SHP77 treated with DMSO at 0.1 percent for 48 hours (cell line): Measurements from ENCODE around the gene SYTL1.

Experiments
- DNase-seq: peaks from one replicate; lab custom pipeline; 2025; lab: John Stamatoyannopoulos, UW

The SYTL1 gene, protein sequence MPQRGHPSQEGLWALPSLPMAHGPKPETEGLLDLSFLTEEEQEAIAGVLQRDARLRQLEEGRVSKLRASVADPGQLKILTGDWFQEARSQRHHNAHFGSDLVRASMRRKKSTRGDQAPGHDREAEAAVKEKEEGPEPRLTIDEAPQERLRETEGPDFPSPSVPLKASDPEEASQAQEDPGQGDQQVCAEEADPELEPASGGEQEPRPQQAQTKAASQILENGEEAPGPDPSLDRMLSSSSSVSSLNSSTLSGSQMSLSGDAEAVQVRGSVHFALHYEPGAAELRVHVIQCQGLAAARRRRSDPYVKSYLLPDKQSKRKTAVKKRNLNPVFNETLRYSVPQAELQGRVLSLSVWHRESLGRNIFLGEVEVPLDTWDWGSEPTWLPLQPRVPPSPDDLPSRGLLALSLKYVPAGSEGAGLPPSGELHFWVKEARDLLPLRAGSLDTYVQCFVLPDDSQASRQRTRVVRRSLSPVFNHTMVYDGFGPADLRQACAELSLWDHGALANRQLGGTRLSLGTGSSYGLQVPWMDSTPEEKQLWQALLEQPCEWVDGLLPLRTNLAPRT

DNA sequence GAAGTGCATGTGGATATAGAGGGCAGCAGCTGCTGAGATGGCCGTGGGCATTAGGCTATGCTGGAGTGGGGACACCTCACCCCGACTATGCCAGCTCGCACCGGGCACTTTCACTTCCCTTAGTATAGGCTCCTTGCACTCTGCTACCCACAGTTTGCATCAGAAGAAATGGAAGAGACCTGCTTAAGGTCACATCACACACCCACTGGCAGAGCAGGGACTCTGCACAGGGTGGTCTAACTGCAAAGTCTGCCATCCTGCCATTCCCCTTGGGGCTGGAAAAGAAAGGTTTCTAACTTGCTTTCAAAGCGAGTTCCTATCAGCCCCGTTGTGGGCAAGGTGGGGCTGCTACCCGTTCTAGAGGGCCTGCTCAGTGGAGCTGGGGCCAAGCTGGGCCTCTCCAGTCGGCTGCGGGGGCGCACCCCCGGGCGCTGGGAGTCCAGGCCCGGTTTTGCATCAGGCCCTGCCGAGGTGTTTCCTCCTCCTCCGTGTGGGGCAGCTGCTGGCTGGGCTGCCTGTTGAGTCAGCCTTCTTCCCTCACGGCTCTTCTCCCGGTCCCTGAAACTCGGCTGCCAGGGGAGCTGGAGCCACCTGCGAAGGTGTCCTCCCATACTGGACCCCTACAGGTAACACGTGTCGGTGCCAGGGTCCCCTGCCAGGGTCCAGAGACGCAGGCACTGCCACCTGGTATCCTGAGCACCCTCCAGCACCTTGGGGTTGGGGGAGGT is at the start of gene SYTL1:
Gene SYTL1 (plus strand): TSS at position 498 of the 728 bp plus-strand sequence. CDS start 3,313 bp downstream, outside the sequence.
- peak; percentile 15 for DNase-seq

DNA sequence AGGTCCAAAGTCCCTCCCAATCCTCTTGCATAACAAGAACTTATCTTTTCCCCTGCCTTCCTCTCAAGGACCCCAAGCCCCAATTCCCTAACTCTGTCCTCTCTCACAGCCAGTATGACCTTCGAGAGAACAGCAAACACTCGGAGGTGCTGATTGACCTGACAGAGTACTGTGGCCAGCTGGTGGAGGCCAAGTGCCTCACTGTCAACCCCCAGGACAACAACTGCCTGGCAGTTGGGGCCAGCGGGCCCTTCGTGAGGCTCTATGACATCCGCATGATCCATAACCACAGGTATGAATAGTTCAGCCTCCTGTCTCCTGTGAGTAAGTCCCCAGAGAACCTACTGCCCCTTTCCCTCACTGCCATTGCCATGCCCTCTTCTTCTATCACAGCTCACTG is 49.7 kb upstream of the SYTL1 start:
- no peak for DNase-seq

GRCh38 chr1:27293915-27294314 is 47.9 kb upstream of the SYTL1 start:
- no peak for DNase-seq

DNA sequence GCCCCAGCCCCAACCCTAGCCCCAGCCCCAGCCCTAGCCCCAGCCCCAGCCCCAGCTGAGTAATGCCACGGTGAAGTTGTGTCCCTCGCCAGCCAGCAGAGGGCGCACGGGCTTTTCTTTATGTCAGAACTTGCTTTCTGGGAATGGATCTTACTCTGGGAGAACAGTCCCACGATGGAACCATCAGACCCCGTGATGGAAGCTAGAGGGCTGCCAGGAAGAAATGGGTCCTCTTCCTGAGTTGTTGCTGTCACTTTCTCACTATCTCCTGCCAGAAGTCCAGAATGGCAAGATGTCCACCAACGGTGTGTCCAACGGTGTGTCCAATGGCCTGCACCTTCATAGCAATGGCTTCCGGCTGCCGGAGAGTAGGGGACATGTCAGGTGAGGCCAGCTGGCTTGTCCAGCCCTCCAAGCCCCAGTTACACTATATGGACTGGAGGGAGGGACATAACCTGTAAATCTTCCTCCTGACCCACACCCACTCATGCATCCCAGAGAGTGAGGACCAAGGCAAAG is 45.0 kb upstream of the SYTL1 start:
- no peak for DNase-seq

DNA sequence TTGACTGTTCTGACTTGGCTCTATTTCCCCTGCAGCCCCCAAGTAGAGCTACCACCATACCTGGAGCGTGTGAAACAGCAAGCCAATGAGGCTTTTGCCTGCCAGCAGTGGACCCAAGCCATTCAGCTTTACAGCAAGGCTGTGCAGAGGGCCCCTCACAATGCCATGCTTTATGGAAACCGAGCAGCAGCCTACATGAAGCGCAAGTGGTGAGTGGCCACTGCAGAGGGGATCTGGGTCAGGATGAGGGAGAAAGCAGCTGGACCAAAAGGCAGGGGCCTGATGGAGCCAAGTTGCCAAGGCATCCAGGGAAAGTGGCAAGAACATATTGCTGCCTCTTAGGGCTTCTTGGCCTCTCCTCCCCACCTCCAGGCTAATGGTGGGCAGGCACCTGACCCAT is 43.9 kb upstream of the SYTL1 start:
- DNase-seq = no peak

GRCh38 chr1:27298632-27299384 is 43.0 kb upstream of the SYTL1 start:
- DNase-seq = no peak

GRCh38 chr1:27299385-27300271 is 42.2 kb upstream of the SYTL1 start:
- no peak for DNase-seq

DNA sequence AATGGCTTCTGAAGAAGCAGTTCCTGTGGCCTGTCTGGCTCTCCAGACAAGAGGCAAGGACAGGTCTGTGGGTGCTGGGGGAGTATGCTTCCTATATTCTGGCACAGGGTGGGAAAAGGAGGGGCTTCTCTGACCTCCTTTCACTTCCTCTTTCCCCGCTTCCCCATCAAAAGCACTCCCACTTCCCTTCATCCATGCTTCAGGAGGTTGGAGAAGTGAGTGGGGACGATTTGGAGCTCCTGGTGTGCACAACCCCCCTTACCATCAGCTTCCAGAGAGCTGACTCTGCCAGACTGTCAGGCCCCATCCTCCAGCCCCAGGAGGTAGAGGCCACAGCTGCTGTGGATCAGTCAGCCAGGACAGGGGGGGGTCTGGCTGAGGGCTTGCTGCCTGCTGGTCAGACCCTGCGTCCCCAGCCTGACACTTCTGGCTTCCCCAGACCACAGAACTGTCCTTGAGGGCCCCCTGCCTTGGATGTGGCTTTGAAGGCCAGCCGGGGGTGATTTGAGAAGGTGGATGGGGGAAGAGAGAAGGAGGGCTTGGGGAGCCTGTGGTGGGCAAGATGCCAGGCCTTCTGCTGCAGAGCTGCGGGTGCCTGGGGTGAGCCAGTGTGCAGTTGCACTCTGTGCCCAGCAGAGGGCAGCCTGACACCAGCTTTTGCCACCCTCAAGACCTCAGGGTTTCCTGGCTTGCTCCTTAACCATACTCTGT is 41.3 kb upstream of the SYTL1 start:
- DNase-seq = peak; percentile 51

GRCh38 chr1:27301052-27301422 is 40.8 kb upstream of the SYTL1 start:
- no peak for DNase-seq

- DNase-seq = no peak
These were observed 40.1 kb upstream of the SYTL1 start for GRCh38 chr1:27301582-27302199.

GRCh38 chr1:27302612-27303011 is 39.2 kb upstream of the SYTL1 start:
- DNase-seq = no peak

GRCh38 chr1:27303509-27303908 is 38.3 kb upstream of the SYTL1 start:
- no peak for DNase-seq

DNA sequence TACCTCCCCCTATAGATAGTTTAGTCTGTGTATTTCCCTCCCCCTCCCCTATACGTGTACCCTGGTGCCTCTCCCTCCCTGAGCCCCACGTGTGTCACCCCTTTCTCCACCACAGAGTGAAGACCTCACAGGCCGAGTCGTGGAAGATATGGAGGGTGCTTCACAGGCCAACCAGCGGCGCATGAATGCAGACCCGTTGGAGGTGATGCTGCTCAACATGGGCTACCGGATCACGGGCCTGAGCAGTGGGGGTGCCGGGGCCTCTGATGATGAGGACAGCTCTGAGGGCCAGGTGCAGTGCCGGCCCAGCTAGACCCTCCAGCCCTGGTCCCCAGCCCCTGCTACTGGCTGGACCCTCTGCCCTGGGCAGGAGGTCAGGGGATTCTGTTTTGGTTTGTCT is 35.8 kb upstream of the SYTL1 start:
- DNase-seq = no peak

- DNase-seq = peak; percentile 43
These were observed 34.7 kb upstream of the SYTL1 start for GRCh38 chr1:27306892-27307761.

GRCh38 chr1:27307874-27308598 is 33.8 kb upstream of the SYTL1 start:
- no peak for DNase-seq

GRCh38 chr1:27314169-27314568 is 27.7 kb upstream of the SYTL1 start:
- DNase-seq = no peak

DNA sequence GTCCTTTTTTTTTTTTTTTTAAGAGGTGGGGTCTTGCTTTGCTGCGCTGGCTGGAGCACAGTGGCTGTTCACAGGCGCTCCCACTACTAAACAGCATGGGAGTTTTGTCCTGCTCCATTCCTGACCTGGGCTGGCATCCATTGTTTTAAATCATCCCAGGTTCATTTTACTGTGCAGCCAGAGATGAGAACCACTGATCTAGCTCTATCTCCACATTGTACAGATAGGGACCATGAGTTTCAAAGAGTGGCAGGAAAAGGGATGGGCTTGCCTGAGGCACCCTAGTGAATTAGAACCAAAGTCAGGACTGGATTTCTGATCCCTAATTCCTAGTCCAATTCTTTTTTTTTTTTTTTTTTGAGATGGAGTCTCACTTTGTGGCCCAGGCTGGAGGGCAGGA is 27.1 kb upstream of the SYTL1 start:
- no peak for DNase-seq

DNA sequence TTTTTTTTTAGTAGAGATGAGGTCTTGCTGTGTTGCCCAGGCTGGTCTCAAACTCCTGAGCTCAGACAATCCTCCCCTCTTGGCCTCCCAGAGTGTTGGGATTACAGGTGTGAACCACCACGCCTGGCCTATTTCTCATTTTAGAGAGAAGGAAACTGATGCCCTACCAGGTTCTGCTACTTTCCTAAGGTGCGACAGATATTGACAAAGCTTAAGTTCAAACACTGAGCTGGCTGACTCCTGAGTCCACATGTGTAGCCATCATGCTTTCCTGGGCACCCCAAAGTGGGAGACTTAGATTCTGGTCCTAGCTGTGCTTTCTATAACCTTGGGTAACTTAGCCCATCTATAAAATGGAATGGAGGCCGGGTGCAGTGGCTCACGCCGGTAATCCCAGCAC is 25.0 kb upstream of the SYTL1 start:
- no peak for DNase-seq
